Neural cell (in vitro differentiated cells): ENCODE results near the gene BRSK2. TPM values are rescaled to one million over a fixed set of nuclear protein-coding genes. Genes with fewer than 3 reads are reported as not detected.

Experiments used
- H2AFZ ChIP-seq: fragments of 200-600, 300-800 bp; sonication (generic), shearing (Covaris generic); 2 replicates; pipeline ENCODE4 v1.6.0; 2014; ENCODE audit warnings: low read depth, mild to moderate bottlenecking, antibody characterized with exemption, low read length, moderate library complexity
- H3F3A ChIP-seq: fragments of 200-600 bp; shearing (Covaris generic); 2 replicates; pipeline ENCODE4 v1.6.1; 2016; ENCODE audit warnings: mild to moderate bottlenecking, moderate library complexity, mixed read lengths, antibody characterized with exemption, low read length; ENCODE audit not compliant: insufficient read depth, poor library complexity, severe bottlenecking
- H3K27ac ChIP-seq: fragments of 200-600, 300-800 bp; sonication (generic), shearing (Covaris generic); 2 replicates; pipeline ENCODE4 v1.5.1; 2014; ENCODE audit warnings: mild to moderate bottlenecking, low read length, moderate library complexity
- H3K27me3 ChIP-seq: fragments of 300-800, 200-600 bp; sonication (generic), shearing (Covaris generic); 2 replicates; pipeline ENCODE4 v1.6.0; 2014; ENCODE audit warnings: mild to moderate bottlenecking, low read depth, low read length, moderate library complexity; ENCODE audit not compliant: insufficient read depth
- H3K36me3 ChIP-seq: fragments of 300-800, 200-600 bp; sonication (generic), shearing (Covaris generic); 2 replicates; pipeline ENCODE4 v1.5.1; 2014; ENCODE audit warnings: mild to moderate bottlenecking, antibody characterized with exemption, low read length, moderate library complexity; ENCODE audit not compliant: insufficient read depth
- H3K4me2 ChIP-seq: fragments of 300-800, 200-600 bp; sonication (generic), shearing (Covaris generic); 2 replicates; pipeline ENCODE4 v1.6.0; 2014; ENCODE audit warnings: mild to moderate bottlenecking, low read length
- H3K4me3 ChIP-seq: fragments of 300-800, 200-600 bp; sonication (generic), shearing (Covaris generic); 2 replicates; pipeline ENCODE4 v1.5.1; 2014; ENCODE audit warnings: mild to moderate bottlenecking, low read length, moderate library complexity
- H3K79me2 ChIP-seq: fragments of 200-600 bp; shearing (Covaris generic); replicated peaks from 2 replicates; pipeline ENCODE4 v1.6.0; 2014; ENCODE audit warnings: mild to moderate bottlenecking, low read length, moderate library complexity; ENCODE audit not compliant: insufficient read depth
- H3K9ac ChIP-seq: fragments of 300-800, 200-600 bp; sonication (generic), shearing (Covaris generic); 2 replicates; pipeline ENCODE4 v1.6.1; 2016; ENCODE audit warnings: mild to moderate bottlenecking, low read length, mixed read lengths
- H3K9me2 ChIP-seq: fragments of 200-600 bp; shearing (Covaris generic); 2 replicates; pipeline ENCODE4 v1.6.1; 2016; ENCODE audit warnings: mild to moderate bottlenecking, low read length, mixed read lengths; ENCODE audit not compliant: insufficient read depth
- H3K9me3 ChIP-seq: fragments of 200-600, 300-800 bp; sonication (generic), shearing (Covaris generic); 2 replicates; pipeline ENCODE4 v1.6.1; 2016; ENCODE audit warnings: mild to moderate bottlenecking, mixed run types, low read length, moderate library complexity, mixed read lengths
- H4K20me1 ChIP-seq: fragments of 200-600 bp; shearing (Covaris generic); 2 replicates; pipeline ENCODE4 v1.6.1; 2016; ENCODE audit warnings: mild to moderate bottlenecking, mixed run types; ENCODE audit not compliant: insufficient read depth
- CTCF ChIP-seq: fragments of 450-650 bp; IDR thresholded peaks from 2 replicates; pipeline ENCODE4 v1.5.1; 2014; ENCODE audit warnings: antibody characterized with exemption, mild to moderate bottlenecking, moderate library complexity; ENCODE audit not compliant: poor library complexity, severe bottlenecking
- EP300 ChIP-seq: fragments of 450-650 bp; conservative IDR thresholded peaks from 2 replicates; pipeline ENCODE4 v1.6.1; 2014; ENCODE audit warnings: antibody characterized with exemption, mild to moderate bottlenecking, moderate library complexity; ENCODE audit not compliant: poor library complexity, severe bottlenecking
- EZH2 ChIP-seq: fragments of 200-600, 300-800 bp; shearing (Covaris generic), sonication (generic); IDR thresholded peaks from 2 replicates; pipeline ENCODE4 v1.6.1; 2014; ENCODE audit warnings: antibody characterized with exemption, low read length, borderline replicate concordance, mild to moderate bottlenecking; ENCODE audit not compliant: insufficient read depth, poor library complexity, severe bottlenecking
- MXI1 ChIP-seq: fragments of 450-650 bp; conservative IDR thresholded peaks from 2 replicates; pipeline ENCODE4 v1.6.1; 2014; ENCODE audit warnings: antibody characterized with exemption, mild to moderate bottlenecking; ENCODE audit not compliant: poor library complexity, severe bottlenecking
- POLR2AphosphoS5 ChIP-seq: IDR thresholded peaks from 2 replicates; pipeline ENCODE4 v1.6.1; 2012
- RAD21 ChIP-seq: fragments of 450-650 bp; conservative IDR thresholded peaks from 2 replicates; pipeline ENCODE4 v1.6.1; 2014; ENCODE audit warnings: antibody characterized with exemption, mild to moderate bottlenecking, moderate library complexity
- REST ChIP-seq: IDR thresholded peaks from 2 replicates; pipeline ENCODE4 v1.6.1; 2012; ENCODE audit warnings: borderline replicate concordance
- SMC3 ChIP-seq: fragments of 450-650 bp; conservative IDR thresholded peaks from 2 replicates; pipeline ENCODE4 v1.6.1; 2014; ENCODE audit warnings: antibody characterized with exemption, mild to moderate bottlenecking, moderate library complexity; ENCODE audit not compliant: poor library complexity
- TAF1 ChIP-seq: IDR thresholded peaks from 2 replicates; pipeline ENCODE4 v1.6.1; 2012; ENCODE audit warnings: low read depth
- polyA plus RNA-seq: library from polyadenylated mRNA; depleted of rRNA; stranded (reverse); fragments of >200 nt; gene quantifications from 2 replicates; pipeline ENCODE4 v1.2.3, GENCODE V29; 2014

The BRSK2 gene
- polyA plus RNA-seq, 1 donor from 2014 or later, result 47.5 TPM

- Histone ChIP-seq H3K9ac (no peak overlapping the region), H3K79me2 (no peaks in the 10 kb centered on the region), H3K9me3 (no peaks in the 10 kb centered on the region), H3K36me3 (no peaks in the 10 kb centered on the region), H4K20me1 (no peaks in the 10 kb centered on the region), H3K27me3 (no peaks in the 10 kb centered on the region), H2AFZ (no peak overlapping the region), H3K4me3 (no peak overlapping the region), H3K4me2 (no peak overlapping the region), H3K27ac (no peak overlapping the region), H3K9me2 (no peaks in the 10 kb centered on the region), H3F3A (no peaks in the 10 kb centered on the region)
- TF ChIP-seq TAF1 (no peak), CTCF (no peak), SMC3 (no peak), EZH2 (no peak), MXI1 (no peak), RAD21 (no peak)
Observed at GRCh38 chr11:1444823-1445422, 55.2 kb downstream of the BRSK2 start.

GRCh38 chr11:1445741-1446445 lies 56.2 kb downstream of the BRSK2 start:
- H4K20me1 ChIP-seq, result no peaks in the 10 kb centered on the region
- no peak overlapping the region for H3K4me2 ChIP-seq
- H3K9me3 ChIP-seq, result no peaks in the 10 kb centered on the region
- no peak overlapping the region for H3K27ac ChIP-seq
- no peak overlapping the region for H3K9ac ChIP-seq
- H2AFZ ChIP-seq, result no peak overlapping the region
- no peaks in the 10 kb centered on the region for H3K27me3 ChIP-seq
- H3K4me3 ChIP-seq, result no peak overlapping the region
- no peaks in the 10 kb centered on the region for H3K9me2 ChIP-seq
- no peaks in the 10 kb centered on the region for H3F3A ChIP-seq
- H3K79me2 ChIP-seq, result no peaks in the 10 kb centered on the region
- TF ChIP-seq CTCF, result no peak
- TF ChIP-seq MXI1, result no peak
- TF ChIP-seq REST, result no peak
- TF ChIP-seq EZH2, result no peak
- TF ChIP-seq TAF1, result no peak
- TF ChIP-seq SMC3, result no peak
- no peak for TF ChIP-seq RAD21
- no peak for TF ChIP-seq EP300
- TF ChIP-seq POLR2AphosphoS5, result no peak
- no peaks in the 10 kb centered on the region for H3K36me3 ChIP-seq
